Measurements from ENCODE around the gene CACNA1B. TPM values are rescaled to one million over a fixed set of nuclear protein-coding genes. Genes with fewer than 3 reads are reported as not detected.

Gene CACNA1B
- polyA plus RNA-seq, 4 donors, result 0.11 to 0.56 (median 0.28) TPM

- no peak for DNase-seq (ENCODE audit: low read depth in 4 of 4, low spot score in 2 of 4)
Observed at GRCh38 chr9:138025908-138026307, 148.3 kb downstream of the CACNA1B start.

GRCh38 chr9:138028596-138028995 lies 151.0 kb downstream of the CACNA1B start:
- no peak for DNase-seq (ENCODE audit: low read depth in 4 of 4, low spot score in 2 of 4)

DNA sequence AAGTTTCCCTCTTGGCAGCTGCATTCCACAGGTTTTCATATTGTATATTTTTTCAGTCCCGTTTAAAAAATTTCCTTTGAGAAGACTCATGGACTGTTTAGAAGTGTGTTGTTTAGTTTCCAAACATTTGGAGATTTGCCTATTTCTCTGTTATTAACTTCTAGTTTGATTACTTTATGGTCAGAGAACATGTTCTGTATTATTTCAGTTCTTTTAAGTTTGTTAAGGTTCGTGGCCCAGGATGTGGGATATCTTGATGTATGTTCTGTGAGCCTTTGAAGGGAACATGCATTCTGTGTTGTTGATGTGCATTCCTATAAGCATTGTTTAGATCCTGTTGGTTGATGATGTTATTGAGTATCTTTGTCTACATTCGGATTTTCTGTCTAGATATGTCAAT lies 153.6 kb downstream of the CACNA1B start:
- DNase-seq (ENCODE audit: low read depth in 4 of 4, low spot score in 2 of 4), result no peak

- DNase-seq (ENCODE audit: low read depth in 4 of 4, low spot score in 2 of 4), result no peak
Observed at GRCh38 chr9:138033950-138034349, 156.4 kb downstream of the CACNA1B start.

- no peak for DNase-seq (ENCODE audit: low read depth in 4 of 4, low spot score in 2 of 4)
Observed at GRCh38 chr9:138037140-138037539, 159.6 kb downstream of the CACNA1B start.

DNA sequence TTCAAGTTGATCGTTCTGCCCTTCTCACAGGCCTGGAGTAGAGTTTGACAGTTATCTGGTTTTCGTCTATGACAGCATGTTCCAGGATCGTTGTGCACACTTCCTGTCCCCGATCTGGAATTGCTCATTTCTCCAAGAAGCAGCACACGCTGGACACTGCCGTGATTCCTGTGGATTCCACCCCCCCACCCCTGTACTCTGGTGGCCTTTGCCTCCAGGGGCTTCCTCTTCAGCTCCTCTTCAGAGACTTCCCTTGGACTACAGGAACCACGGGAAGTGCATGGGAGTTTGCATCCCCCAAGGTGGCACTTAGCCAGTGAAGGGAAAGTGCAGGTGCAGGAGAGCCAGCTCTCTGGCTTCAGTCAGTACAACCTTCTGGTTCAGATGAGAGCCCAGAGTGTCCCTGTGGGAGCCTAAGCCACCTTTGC lies 160.7 kb downstream of the CACNA1B start:
- no peak for DNase-seq (ENCODE audit: low read depth in 4 of 4, low spot score in 2 of 4)

DNA sequence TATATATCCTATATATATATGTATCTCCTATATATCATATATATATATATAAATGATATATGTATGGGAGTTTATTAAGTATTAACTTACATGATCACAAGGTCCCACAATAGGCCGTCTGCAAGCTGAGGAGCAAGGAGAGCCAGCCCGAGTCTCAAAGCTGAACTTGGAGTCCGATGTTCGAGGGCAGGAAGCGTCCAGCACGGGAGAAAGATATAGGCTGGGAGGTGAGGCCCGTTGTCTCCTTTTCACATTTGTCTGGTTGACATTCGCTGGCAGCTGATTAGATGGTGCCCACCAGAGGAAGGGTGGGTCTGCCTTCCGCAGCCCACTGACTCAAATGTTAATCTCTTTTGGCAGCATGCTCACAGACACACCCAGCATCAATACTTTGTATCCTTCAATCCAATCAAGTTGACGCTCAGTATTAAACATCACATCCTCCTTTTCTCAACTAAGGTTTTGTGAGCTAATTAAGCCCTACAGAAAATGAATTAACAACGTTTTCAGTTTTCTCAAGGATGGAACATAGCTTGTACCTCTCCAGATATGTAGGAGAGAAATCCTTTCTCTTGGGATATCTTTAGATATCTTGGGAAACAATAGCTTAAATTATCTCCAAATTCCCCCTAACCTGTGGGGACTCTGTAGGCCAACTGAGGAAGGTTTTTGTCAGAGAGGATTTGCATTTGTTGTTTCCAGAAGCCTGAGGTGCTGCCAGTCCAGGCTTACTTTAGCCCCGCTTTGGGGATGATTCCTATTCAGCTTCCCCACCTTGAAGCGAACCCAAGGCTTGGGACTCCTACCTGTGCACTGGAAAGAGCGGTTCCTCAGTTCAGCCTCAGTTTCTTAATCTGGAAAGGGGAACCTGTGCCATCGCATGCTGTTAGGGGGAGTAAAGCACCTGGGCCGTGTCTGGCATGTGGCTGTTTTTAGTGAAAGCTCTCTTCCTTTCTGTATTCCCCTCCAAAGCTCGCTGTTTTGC lies 163.2 kb downstream of the CACNA1B start:
- no peak for DNase-seq (ENCODE audit: low read depth in 4 of 4, low spot score in 2 of 4)

GRCh38 chr9:138042146-138042545 lies 164.6 kb downstream of the CACNA1B start:
- DNase-seq (ENCODE audit: low read depth in 4 of 4, low spot score in 2 of 4), result no peak

DNA sequence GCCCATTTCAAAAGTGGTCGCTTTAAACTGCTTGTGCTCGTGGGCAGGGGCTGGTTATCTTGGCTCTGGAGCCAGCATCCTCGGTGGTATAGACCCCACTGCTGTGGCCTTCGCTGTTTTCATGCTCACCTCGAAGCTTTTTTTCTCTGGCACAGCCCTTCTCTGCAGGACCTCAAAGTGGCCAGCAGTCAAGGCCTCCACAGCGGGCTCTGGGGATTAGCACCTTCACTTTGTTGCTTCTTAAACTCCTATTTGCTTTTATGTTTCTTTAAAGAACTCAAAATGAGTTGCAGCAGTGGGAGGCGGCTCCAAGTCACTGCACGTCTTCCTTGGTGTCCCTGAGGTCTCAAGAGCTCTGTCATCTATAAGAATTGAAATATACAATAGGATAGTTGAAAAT lies 165.1 kb downstream of the CACNA1B start:
- DNase-seq (ENCODE audit: low read depth in 4 of 4, low spot score in 2 of 4), result no peak

- no peak for DNase-seq (ENCODE audit: low read depth in 4 of 4, low spot score in 2 of 4)
Observed at GRCh38 chr9:138043061-138043410, 165.5 kb downstream of the CACNA1B start.

DNA sequence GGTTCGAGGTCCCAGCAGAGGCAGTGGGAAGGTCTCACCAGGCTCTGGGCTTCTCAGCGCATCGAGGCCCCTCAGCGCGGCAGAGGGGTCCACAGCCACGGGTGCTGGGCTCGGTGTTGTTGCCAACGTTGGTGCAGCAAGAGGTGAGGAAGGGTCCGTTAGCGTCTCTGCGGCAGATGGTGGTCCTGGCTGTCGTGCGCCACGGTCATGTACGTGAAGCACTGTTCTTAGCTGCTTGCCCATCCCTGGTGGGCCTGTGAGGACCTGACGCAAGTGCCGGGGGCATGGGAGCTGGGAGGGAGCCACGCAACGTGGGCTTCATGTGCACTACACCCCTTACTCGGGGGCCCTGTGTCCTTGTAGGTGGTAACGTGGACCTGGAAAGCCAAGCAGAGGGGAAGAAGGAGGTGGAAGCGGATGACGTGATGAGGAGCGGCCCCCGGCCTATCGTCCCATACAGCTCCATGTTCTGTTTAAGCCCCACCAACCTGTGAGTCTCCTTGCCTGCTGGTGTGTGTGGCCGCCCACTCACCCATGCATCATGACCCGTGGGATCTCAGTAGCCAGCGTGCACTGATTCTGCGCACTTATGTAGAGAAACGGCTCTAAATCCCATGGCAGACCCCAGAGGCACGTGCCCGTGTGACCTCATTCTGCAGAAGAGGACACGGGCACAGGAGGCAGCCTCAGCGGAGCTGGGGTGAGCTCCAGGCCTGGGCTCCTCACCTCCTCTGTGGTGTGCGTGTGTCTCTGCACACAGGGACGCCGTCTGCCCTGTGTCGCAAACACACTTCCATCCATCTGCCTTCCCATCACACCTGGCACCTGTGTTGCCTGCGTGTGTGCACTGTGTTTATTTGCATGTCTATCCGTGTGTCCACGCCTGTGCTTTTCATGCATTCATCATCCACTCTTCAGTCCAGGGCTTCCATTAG lies 166.1 kb downstream of the CACNA1B start:
- no peak for DNase-seq (ENCODE audit: low read depth in 4 of 4, low spot score in 2 of 4)

- DNase-seq (ENCODE audit: low read depth in 4 of 4, low spot score in 2 of 4), result no peak
Observed at GRCh38 chr9:138044485-138045383, 167.2 kb downstream of the CACNA1B start.

- no peak for DNase-seq (ENCODE audit: low read depth in 4 of 4, low spot score in 2 of 4)
Observed at GRCh38 chr9:138045541-138046490, 168.2 kb downstream of the CACNA1B start.

- DNase-seq (ENCODE audit: low read depth in 4 of 4, low spot score in 2 of 4), result no peak
Observed at GRCh38 chr9:138046641-138047301, 169.2 kb downstream of the CACNA1B start.

- DNase-seq (ENCODE audit: low read depth in 4 of 4, low spot score in 2 of 4), result no peak
Observed at GRCh38 chr9:138047469-138048040, 170.0 kb downstream of the CACNA1B start.

DNA sequence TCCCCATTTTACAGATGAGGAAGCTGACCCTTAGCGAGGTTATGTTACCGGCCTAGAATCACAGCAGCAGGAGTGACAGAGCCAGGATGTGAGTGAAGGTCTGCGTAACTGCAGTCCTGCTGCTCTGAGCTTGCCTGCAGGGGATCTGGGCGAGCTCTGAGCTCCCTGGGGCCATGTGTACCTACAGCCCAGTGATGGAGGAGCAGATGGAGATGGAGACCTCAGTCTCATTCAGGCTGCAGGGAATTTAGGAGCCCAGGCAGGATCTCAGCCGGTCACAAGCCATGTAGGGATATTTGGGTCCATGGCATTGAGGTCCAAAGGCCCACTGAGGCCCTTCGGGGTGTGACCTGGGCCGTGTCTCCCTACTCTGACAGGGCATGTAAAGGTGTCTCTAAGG lies 170.6 kb downstream of the CACNA1B start:
- DNase-seq (ENCODE audit: low read depth in 4 of 4, low spot score in 2 of 4), result no peak

GRCh38 chr9:138049085-138049778 lies 171.7 kb downstream of the CACNA1B start:
- no peak for DNase-seq (ENCODE audit: low read depth in 4 of 4, low spot score in 2 of 4)
